ENCODE measurements around the gene SOX18. TPM values are rescaled to one million over a fixed set of nuclear protein-coding genes. Genes with fewer than 3 reads are reported as not detected.
A peak's percentile ranks its signal among the peaks of the same experiment; 100 is the strongest.

Gene SOX18
- total and polyA plus RNA-seq, 2 of the 13 experiments (the other 11 are each of a cell fraction or from before 2014, with no cell fraction given) = 1.6 to 1.9 TPM

DNA sequence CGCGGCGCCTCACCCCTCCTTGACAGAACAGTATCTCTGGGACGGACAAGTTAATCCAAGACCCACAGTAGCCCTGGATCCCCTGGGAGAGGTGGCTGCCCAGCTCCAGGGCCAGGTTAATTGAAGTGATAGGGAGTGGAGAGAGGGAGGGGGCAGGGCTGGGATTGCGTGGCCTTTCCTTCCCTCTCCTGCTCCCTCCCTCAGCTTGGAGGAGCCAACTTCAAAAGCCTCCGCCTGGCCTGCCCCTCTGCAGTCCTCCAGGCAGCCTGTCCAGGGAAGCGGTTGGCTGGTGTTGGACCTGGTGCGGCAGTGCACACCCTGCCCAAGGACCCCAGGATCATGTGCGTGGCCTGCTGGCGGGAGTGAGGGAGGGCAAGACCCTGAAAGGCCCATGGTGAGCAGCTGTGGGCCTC, 13.5 kb downstream of the SOX18 start, which contains the start of gene C20orf204 (continued):
- TF ChIP-seq SOX13 (IDR thresholded peaks at IDR 0.05) = peak; percentile 19; the same call in 1 of the 2 replicates
- peak in 1 of 2 experiments; percentile 72; a peak in 1 of 4 replicates for TF ChIP-seq SOX13 (CRISPR knock-in tag; conservative IDR thresholded peaks at IDR 0.05 in 1 of 2, IDR thresholded peaks at IDR 0.05 in 1 of 2)
- TF ChIP-seq PHB2 (IDR thresholded peaks at IDR 0.05; ENCODE audit: partially characterized antibody) = no peak
- no peak; the same call in 1 of the 2 replicates for TF ChIP-seq KLF12 (CRISPR knock-in tag; IDR thresholded peaks at IDR 0.05; ENCODE audit: borderline replicate concordance)
- TF ChIP-seq GABPA (IDR thresholded peaks at IDR 0.05; ENCODE audit: low read depth, low read length) = no peak
- peak; percentile 32; the same call in 1 of the 2 replicates for TF ChIP-seq GABPA (CRISPR knock-in tag; IDR thresholded peaks at IDR 0.05; ENCODE audit: low read depth)
- TF ChIP-seq, protein P1, sequence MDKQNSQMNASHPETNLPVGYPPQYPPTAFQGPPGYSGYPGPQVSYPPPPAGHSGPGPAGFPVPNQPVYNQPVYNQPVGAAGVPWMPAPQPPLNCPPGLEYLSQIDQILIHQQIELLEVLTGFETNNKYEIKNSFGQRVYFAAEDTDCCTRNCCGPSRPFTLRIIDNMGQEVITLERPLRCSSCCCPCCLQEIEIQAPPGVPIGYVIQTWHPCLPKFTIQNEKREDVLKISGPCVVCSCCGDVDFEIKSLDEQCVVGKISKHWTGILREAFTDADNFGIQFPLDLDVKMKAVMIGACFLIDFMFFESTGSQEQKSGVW (CRISPR knock-in tag; IDR thresholded peaks at IDR 0.05; ENCODE audit: borderline replicate concordance) = no peak; the same call in 1 of the 2 replicates
- 0 out of 2 replicates have a peak, but pooled peaks have one; percentile 28 for TF ChIP-seq ZNF337 (CRISPR knock-in tag; IDR thresholded peaks at IDR 0.05; ENCODE audit: borderline replicate concordance, low read depth)
- TF ChIP-seq ZNF619 (CRISPR knock-in tag; IDR thresholded peaks at IDR 0.05) = peak; percentile 82; the same call in 1 of the 2 replicates
- peak; percentile 50; the same call in 1 of the 2 replicates for TF ChIP-seq ELF3 (CRISPR knock-in tag; IDR thresholded peaks at IDR 0.05)
- peak; percentile 89 for TF ChIP-seq TCF7L2 (IDR thresholded peaks at IDR 0.05; ENCODE audit: low read depth, low read length)
- TF ChIP-seq ZNF740 (CRISPR knock-in tag; IDR thresholded peaks at IDR 0.05) = no peak; the same call in 1 of the 2 replicates
- TF ChIP-seq, protein P2, sequence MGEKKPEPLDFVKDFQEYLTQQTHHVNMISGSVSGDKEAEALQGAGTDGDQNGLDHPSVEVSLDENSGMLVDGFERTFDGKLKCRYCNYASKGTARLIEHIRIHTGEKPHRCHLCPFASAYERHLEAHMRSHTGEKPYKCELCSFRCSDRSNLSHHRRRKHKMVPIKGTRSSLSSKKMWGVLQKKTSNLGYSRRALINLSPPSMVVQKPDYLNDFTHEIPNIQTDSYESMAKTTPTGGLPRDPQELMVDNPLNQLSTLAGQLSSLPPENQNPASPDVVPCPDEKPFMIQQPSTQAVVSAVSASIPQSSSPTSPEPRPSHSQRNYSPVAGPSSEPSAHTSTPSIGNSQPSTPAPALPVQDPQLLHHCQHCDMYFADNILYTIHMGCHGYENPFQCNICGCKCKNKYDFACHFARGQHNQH (CRISPR knock-in tag; IDR thresholded peaks at IDR 0.05) = peak; percentile 94
- peak; percentile 62 for TF ChIP-seq KMT2A (CRISPR knock-in tag; IDR thresholded peaks at IDR 0.05)
- TF ChIP-seq, protein P3, sequence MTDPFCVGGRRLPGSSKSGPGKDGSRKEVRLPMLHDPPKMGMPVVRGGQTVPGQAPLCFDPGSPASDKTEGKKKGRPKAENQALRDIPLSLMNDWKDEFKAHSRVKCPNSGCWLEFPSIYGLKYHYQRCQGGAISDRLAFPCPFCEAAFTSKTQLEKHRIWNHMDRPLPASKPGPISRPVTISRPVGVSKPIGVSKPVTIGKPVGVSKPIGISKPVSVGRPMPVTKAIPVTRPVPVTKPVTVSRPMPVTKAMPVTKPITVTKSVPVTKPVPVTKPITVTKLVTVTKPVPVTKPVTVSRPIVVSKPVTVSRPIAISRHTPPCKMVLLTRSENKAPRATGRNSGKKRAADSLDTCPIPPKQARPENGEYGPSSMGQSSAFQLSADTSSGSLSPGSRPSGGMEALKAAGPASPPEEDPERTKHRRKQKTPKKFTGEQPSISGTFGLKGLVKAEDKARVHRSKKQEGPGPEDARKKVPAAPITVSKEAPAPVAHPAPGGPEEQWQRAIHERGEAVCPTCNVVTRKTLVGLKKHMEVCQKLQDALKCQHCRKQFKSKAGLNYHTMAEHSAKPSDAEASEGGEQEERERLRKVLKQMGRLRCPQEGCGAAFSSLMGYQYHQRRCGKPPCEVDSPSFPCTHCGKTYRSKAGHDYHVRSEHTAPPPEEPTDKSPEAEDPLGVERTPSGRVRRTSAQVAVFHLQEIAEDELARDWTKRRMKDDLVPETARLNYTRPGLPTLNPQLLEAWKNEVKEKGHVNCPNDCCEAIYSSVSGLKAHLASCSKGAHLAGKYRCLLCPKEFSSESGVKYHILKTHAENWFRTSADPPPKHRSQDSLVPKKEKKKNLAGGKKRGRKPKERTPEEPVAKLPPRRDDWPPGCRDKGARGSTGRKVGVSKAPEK (CRISPR knock-in tag; IDR thresholded peaks at IDR 0.05; ENCODE audit: borderline replicate concordance) = 0 out of 2 replicates have a peak, but pooled peaks have one; percentile 46
- TF ChIP-seq SALL1 (CRISPR knock-in tag; IDR thresholded peaks at IDR 0.05) = peak; percentile 86
- TF ChIP-seq ZNF160 (CRISPR knock-in tag; IDR thresholded peaks at IDR 0.05) = peak; percentile 79; the same call in 1 of the 2 replicates
- TF ChIP-seq NCOA5 (CRISPR knock-in tag; IDR thresholded peaks at IDR 0.05) = no peak
- peak; percentile 91 for TF ChIP-seq ZNF331 (CRISPR knock-in tag; IDR thresholded peaks at IDR 0.05)
- TF ChIP-seq, protein P4, sequence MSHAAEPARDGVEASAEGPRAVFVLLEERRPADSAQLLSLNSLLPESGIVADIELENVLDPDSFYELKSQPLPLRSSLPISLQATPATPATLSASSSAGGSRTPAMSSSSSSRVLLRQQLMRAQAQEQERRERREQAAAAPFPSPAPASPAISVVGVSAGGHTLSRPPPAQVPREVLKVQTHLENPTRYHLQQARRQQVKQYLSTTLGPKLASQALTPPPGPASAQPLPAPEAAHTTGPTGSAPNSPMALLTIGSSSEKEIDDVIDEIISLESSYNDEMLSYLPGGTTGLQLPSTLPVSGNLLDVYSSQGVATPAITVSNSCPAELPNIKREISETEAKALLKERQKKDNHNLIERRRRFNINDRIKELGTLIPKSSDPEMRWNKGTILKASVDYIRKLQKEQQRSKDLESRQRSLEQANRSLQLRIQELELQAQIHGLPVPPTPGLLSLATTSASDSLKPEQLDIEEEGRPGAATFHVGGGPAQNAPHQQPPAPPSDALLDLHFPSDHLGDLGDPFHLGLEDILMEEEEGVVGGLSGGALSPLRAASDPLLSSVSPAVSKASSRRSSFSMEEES (CRISPR knock-in tag; IDR thresholded peaks at IDR 0.05) = 0 out of 2 replicates have a peak, but pooled peaks have one; percentile 14
- TF ChIP-seq ZNF839 (CRISPR knock-in tag; IDR thresholded peaks at IDR 0.05; ENCODE audit: borderline replicate concordance) = peak; percentile 73; the same call in 1 of the 2 replicates
- TF ChIP-seq TBL1XR1 (IDR thresholded peaks at IDR 0.05; ENCODE audit: borderline replicate concordance, low read length, partially characterized antibody) = no peak
- TF ChIP-seq, protein P5, sequence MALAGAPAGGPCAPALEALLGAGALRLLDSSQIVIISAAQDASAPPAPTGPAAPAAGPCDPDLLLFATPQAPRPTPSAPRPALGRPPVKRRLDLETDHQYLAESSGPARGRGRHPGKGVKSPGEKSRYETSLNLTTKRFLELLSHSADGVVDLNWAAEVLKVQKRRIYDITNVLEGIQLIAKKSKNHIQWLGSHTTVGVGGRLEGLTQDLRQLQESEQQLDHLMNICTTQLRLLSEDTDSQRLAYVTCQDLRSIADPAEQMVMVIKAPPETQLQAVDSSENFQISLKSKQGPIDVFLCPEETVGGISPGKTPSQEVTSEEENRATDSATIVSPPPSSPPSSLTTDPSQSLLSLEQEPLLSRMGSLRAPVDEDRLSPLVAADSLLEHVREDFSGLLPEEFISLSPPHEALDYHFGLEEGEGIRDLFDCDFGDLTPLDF (CRISPR knock-in tag; IDR thresholded peaks at IDR 0.05) = no peak

Measured in HepG2 (cell line).